GM18526 (cell line): ENCODE data around the gene IL7R.

ENCODE experiments used
- POLR2A ChIP-seq: IDR thresholded peaks from 3 replicates; pipeline ENCODE4 v1.6.1; 2011; ENCODE audit not compliant: insufficient read length; ENCODE audit errors: extremely low read depth

IL7R gene

GRCh38 chr5:35887321-35888100, 30.8 kb downstream of the IL7R start:
- no peak for TF ChIP-seq POLR2A

- no peak for TF ChIP-seq POLR2A
Measured at GRCh38 chr5:35890021-35891020, 33.6 kb downstream of the IL7R start.

GRCh38 chr5:35894131-35894530, 37.4 kb downstream of the IL7R start:
- TF ChIP-seq POLR2A, result no peak

- no peak for TF ChIP-seq POLR2A
Measured at GRCh38 chr5:35898952-35899660, 42.4 kb downstream of the IL7R start.

GRCh38 chr5:35899800-35900199, 43.1 kb downstream of the IL7R start:
- no peak for TF ChIP-seq POLR2A

GRCh38 chr5:35900972-35901695, 44.4 kb downstream of the IL7R start:
- TF ChIP-seq POLR2A, result no peak

GRCh38 chr5:35902046-35902672, 45.5 kb downstream of the IL7R start:
- no peak for TF ChIP-seq POLR2A

GRCh38 chr5:35903631-35904203, 47.0 kb downstream of the IL7R start:
- no peak for TF ChIP-seq POLR2A

GRCh38 chr5:35904443-35905132, 47.9 kb downstream of the IL7R start:
- no peak for TF ChIP-seq POLR2A

GRCh38 chr5:35908228-35908627, 51.5 kb downstream of the IL7R start:
- TF ChIP-seq POLR2A, result no peak

GRCh38 chr5:35908814-35909213, 52.1 kb downstream of the IL7R start:
- no peak for TF ChIP-seq POLR2A

- no peak for TF ChIP-seq POLR2A
Measured at GRCh38 chr5:35919191-35919590, 62.5 kb downstream of the IL7R start.

- no peak for TF ChIP-seq POLR2A
Measured at GRCh38 chr5:35920890-35921289, 64.2 kb downstream of the IL7R start.
